Neural progenitor cell (in vitro differentiated cells): ENCODE data around the gene STBD1.

Experiments used
- CTCF ChIP-seq: fragments of 200-600 bp; sonication (generic); IDR thresholded peaks from 2 replicates; pipeline ENCODE4 v1.5.1; 2017; ENCODE audit warnings: antibody characterized with exemption, mild to moderate bottlenecking
- EZH2 ChIP-seq: fragments of 200-600 bp; sonication (generic); IDR thresholded peaks from 2 replicates; pipeline ENCODE4 v1.6.1; 2017; ENCODE audit warnings: antibody characterized with exemption, mild to moderate bottlenecking, moderate library complexity
- EZH2phosphoT487 ChIP-seq: fragments of 200-600 bp; sonication (generic); IDR thresholded peaks from 2 replicates; pipeline ENCODE4 v1.6.1; 2017; ENCODE audit warnings: antibody characterized with exemption

- TF ChIP-seq EZH2 (no peak), CTCF (no peak), EZH2phosphoT487 (no peak)
Observed at GRCh38 chr4:76305033-76305687, 1.4 kb upstream of the STBD1 start.
